ENCODE data around the gene OR2M5.

- TF ChIP-seq CTCF (conservative IDR thresholded peaks at IDR 0.05 in 1 of 2, IDR thresholded peaks at IDR 0.05 in 1 of 2; ENCODE audit: low read depth in 1 of 2, low read length in 2 of 2) = no peak
- no peak for TF ChIP-seq EZH2 (IDR thresholded peaks at IDR 0.05; ENCODE audit: low read length, missing control alignments)
Measured at GRCh38 chr1:248111157-248111556, 33.8 kb upstream of the OR2M5 start.

Measured in fibroblast of lung (primary cell).